ENCODE measurements around the gene STPG3. TPM values are rescaled to one million over a fixed set of nuclear protein-coding genes. Genes with fewer than 3 reads are reported as not detected.

Gene STPG3
- total and polyA plus RNA-seq, 9 of the 15 experiments (the other 6 are each of a cell fraction or from before 2014, with no cell fraction given): not detected

DNA sequence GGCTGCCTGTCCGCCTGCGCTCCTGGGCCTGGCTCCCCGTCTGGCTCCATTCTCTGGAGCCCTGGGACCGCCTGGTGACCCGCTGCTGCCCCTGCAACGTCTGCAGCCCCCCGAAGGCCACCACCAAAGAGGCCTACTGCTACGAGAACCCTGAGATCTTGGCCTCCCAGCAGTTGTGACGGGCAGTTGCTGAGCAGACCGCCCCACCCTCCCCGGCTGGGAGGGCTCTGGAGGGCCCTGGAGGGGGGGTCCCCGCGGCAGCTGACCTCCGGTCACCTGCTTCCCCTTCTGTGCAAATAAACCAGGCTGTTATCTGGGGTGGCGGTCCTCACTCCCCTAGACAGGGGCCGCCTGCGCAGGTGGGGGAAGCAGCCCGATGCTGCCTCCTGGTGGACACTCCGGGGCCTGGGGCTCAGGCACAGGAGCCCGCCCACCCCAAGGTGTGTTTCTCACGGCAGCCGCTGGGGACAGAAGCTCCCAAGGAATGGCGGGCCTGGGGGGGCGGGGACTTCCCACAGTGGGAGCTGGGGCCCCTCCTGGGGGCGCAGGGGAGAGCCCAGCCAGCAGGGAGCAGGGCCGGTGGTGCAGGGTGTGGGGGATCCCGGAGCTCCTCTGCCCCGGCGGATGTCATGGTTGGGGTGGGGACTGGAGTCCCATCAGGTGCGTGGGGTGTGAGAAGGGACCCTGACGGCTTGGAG, 14.7 kb upstream of the STPG3 start (continued):
- TF ChIP-seq HDAC1 (IDR thresholded peaks at IDR 0.05): peak in 1 of 2 experiments; percentile 21; a peak in 1 of 4 replicates
- no peak for TF ChIP-seq MLX (CRISPR knock-in tag; conservative IDR thresholded peaks at IDR 0.05)
- TF ChIP-seq CREM (IDR thresholded peaks at IDR 0.05; ENCODE audit: low read depth): peak; percentile 61; the same call in 1 of the 2 replicates
- TF ChIP-seq MCM2 (IDR thresholded peaks at IDR 0.05; ENCODE audit: low read depth): no peak
- 0 out of 2 replicates have a peak, but pooled peaks have one; percentile 50 for TF ChIP-seq ELF2 (CRISPR knock-in tag; IDR thresholded peaks at IDR 0.05)
- peak; percentile 87 for TF ChIP-seq CBFA2T2 (conservative IDR thresholded peaks at IDR 0.05)
- TF ChIP-seq, protein P1, sequence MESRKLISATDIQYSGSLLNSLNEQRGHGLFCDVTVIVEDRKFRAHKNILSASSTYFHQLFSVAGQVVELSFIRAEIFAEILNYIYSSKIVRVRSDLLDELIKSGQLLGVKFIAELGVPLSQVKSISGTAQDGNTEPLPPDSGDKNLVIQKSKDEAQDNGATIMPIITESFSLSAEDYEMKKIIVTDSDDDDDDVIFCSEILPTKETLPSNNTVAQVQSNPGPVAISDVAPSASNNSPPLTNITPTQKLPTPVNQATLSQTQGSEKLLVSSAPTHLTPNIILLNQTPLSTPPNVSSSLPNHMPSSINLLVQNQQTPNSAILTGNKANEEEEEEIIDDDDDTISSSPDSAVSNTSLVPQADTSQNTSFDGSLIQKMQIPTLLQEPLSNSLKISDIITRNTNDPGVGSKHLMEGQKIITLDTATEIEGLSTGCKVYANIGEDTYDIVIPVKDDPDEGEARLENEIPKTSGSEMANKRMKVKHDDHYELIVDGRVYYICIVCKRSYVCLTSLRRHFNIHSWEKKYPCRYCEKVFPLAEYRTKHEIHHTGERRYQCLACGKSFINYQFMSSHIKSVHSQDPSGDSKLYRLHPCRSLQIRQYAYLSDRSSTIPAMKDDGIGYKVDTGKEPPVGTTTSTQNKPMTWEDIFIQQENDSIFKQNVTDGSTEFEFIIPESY (CRISPR knock-in tag; IDR thresholded peaks at IDR 0.05): peak; percentile 85
- peak; percentile 80 for TF ChIP-seq CCNT2 (IDR thresholded peaks at IDR 0.05; ENCODE audit: borderline replicate concordance, extremely low read depth, insufficient read length, low read depth, low read length)
- TF ChIP-seq XRCC4 (IDR thresholded peaks at IDR 0.05; ENCODE audit: extremely low read depth, insufficient read depth, insufficient read length): no peak
- TF ChIP-seq JUNB (CRISPR knock-in tag; conservative IDR thresholded peaks at IDR 0.05): 0 out of 2 replicates have a peak, but pooled peaks have one; percentile 18
- TF ChIP-seq RBFOX2 (IDR thresholded peaks at IDR 0.05; ENCODE audit: low read depth, low read length): peak; percentile 49; the same call in 1 of the 2 replicates
- TF ChIP-seq FOXA3 (CRISPR knock-in tag; conservative IDR thresholded peaks at IDR 0.05 in 1 of 2, IDR thresholded peaks at IDR 0.05 in 1 of 2): peak; percentile 97 to 99
- TF ChIP-seq SRSF1 (IDR thresholded peaks at IDR 0.05; ENCODE audit: low read depth, low read length): no peak
- 0 out of 4 replicates have a peak, but pooled peaks of 1 of the 2 experiments have one; percentile 53 for TF ChIP-seq KDM4B (IDR thresholded peaks at IDR 0.05; ENCODE audit: borderline replicate concordance in 2 of 2, low read depth in 1 of 2)
- peak; percentile 76 for TF ChIP-seq DPF2 (IDR thresholded peaks at IDR 0.05)
- 0 out of 4 replicates have a peak, but pooled peaks of 1 of the 2 experiments have one; percentile 39 for TF ChIP-seq ETV6 (IDR thresholded peaks at IDR 0.05; ENCODE audit: borderline replicate concordance in 1 of 2, low read depth in 2 of 2, low read length in 1 of 2)
- no peak for TF ChIP-seq ETV6 (CRISPR knock-in tag; IDR thresholded peaks at IDR 0.05; ENCODE audit: borderline replicate concordance)
- peak; percentile 42; the same call in 1 of the 2 replicates for TF ChIP-seq ZBTB2 (IDR thresholded peaks at IDR 0.05)
- TF ChIP-seq POU5F1 (IDR thresholded peaks at IDR 0.05; ENCODE audit: borderline replicate concordance, low read depth, low read length, partially characterized antibody): peak; percentile 53
- TF ChIP-seq ZKSCAN1 (IDR thresholded peaks at IDR 0.05; ENCODE audit: low read depth, low read length): peak; percentile 48; the same call in 1 of the 2 replicates
- peak; percentile 67; the same call in 1 of the 2 replicates for TF ChIP-seq ESRRA (IDR thresholded peaks at IDR 0.05; ENCODE audit: borderline replicate concordance, low read depth)
- TF ChIP-seq DEAF1 (CRISPR knock-in tag; IDR thresholded peaks at IDR 0.05): peak; percentile 93
